Measurements from ENCODE around the gene TMPRSS15.

The TMPRSS15 gene

GRCh38 chr21:18334066-18334465 lies 69.5 kb downstream of the TMPRSS15 start:
- Mint-ChIP-seq H3K27ac (ENCODE audit: low read depth) (no peak overlapping the region), H3K4me3 (no peak overlapping the region), H3K9me3 (peaks cover 6% of the 10 kb centered on the region), H3K4me1 (no peaks in the 10 kb centered on the region), H3K27me3 (no peaks in the 10 kb centered on the region), H3K36me3 (ENCODE audit: insufficient read depth) (no peaks in the 10 kb centered on the region)
- ATAC-seq (replicated peaks; ENCODE audit: extremely low read depth, poor library complexity, severe bottlenecking) (no peak), DNase-seq (ENCODE audit: low spot score in 2 of 2) (no peak)

GRCh38 chr21:18318156-18318555 lies 85.4 kb downstream of the TMPRSS15 start:
- Mint-ChIP-seq H3K36me3 (ENCODE audit: insufficient read depth) (no peaks in the 10 kb centered on the region), H3K27me3 (no peaks in the 10 kb centered on the region), H3K27ac (ENCODE audit: low read depth) (no peak overlapping the region), H3K4me1 (no peaks in the 10 kb centered on the region), H3K9me3 (peaks cover 3% of the 10 kb centered on the region), H3K4me3 (no peak overlapping the region)
- no peak for ATAC-seq (replicated peaks; ENCODE audit: extremely low read depth, poor library complexity, severe bottlenecking)
- DNase-seq (ENCODE audit: low spot score in 2 of 2) = no peak

DNA sequence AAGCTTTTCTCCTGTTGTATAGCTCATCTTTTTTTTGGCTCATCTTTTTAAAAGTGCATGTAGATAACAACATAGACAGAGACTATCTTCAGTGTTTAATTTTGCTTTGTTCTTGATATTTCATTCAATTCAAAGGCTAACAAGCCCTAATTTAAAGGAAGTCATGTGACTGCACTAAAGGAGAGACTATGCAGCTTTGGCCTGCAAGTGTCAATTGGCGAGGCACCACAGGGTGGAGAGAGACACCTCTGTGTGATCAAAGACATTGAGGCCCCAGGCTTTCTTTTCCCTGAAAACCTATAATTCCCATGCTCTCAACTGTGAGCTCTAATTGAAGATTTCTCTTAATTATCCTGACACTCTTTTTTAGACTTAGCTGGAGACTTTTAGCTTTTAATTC lies 105.4 kb downstream of the TMPRSS15 start:
- no peak overlapping the region for H3K27ac Mint-ChIP-seq (ENCODE audit: low read depth)
- H3K27me3 Mint-ChIP-seq = no peaks in the 10 kb centered on the region
- H3K9me3 Mint-ChIP-seq = no peaks in the 10 kb centered on the region
- no peaks in the 10 kb centered on the region for H3K4me1 Mint-ChIP-seq
- no peaks in the 10 kb centered on the region for H3K36me3 Mint-ChIP-seq (ENCODE audit: insufficient read depth)
- DNase-seq (ENCODE audit: low spot score in 2 of 2) (no peak), ATAC-seq (replicated peaks; ENCODE audit: extremely low read depth, poor library complexity, severe bottlenecking) (no peak)
- no peak overlapping the region for H3K4me3 Mint-ChIP-seq

DNA sequence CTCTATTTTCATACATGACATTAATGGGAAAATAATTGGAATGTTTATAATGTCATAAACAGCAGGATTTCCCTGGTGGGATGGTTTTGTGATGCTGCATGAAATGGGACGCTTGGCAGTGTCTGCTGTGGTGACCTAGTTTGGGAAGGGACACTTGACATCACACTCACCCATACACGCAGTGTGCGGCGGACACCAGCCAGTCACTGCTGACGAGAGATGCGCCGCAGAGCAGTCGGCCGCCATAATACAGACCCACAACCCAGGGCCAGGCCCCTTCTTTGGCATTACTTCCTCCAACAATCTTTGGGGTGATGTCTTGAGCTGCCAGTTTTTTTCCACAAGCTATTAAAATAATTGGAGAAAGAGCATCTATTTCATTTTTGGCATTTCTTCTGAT lies 109.5 kb downstream of the TMPRSS15 start:
- Mint-ChIP-seq H3K4me1 (no peaks in the 10 kb centered on the region), H3K27me3 (no peaks in the 10 kb centered on the region), H3K27ac (ENCODE audit: low read depth) (no peak overlapping the region), H3K4me3 (no peak overlapping the region), H3K9me3 (no peaks in the 10 kb centered on the region), H3K36me3 (ENCODE audit: insufficient read depth) (no peaks in the 10 kb centered on the region)
- no peak for ATAC-seq (replicated peaks; ENCODE audit: extremely low read depth, poor library complexity, severe bottlenecking)
- no peak for DNase-seq (ENCODE audit: low spot score in 2 of 2)

DNA sequence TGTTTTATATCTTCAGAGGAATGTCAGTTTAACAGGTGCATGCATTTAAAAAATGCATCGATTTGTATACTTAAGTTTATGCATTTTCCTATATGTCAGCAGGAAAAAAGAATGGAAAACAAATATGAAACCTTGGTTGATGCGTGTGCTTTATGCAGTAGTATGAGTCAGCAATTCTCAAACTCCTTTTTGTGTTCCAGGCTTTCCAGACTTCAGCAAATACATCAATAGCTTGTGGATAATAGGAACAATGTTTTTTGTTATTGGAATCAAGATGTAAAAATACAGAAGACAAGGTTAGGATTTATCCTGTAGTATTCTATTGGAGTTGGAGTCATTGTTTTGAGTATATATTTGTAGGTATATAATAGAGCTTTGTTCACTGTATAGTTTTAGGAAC lies 113.7 kb downstream of the TMPRSS15 start:
- Mint-ChIP-seq H3K27ac (ENCODE audit: low read depth) (no peak overlapping the region), H3K9me3 (no peaks in the 10 kb centered on the region), H3K4me1 (no peaks in the 10 kb centered on the region), H3K4me3 (no peak overlapping the region), H3K27me3 (no peaks in the 10 kb centered on the region), H3K36me3 (ENCODE audit: insufficient read depth) (no peaks in the 10 kb centered on the region)
- ATAC-seq (replicated peaks; ENCODE audit: extremely low read depth, poor library complexity, severe bottlenecking) (no peak), DNase-seq (ENCODE audit: low spot score in 2 of 2) (no peak)

- no peak overlapping the region for H3K27ac Mint-ChIP-seq (ENCODE audit: low read depth)
- H3K27me3 Mint-ChIP-seq = no peaks in the 10 kb centered on the region
- H3K4me1 Mint-ChIP-seq = no peaks in the 10 kb centered on the region
- no peaks in the 10 kb centered on the region for H3K36me3 Mint-ChIP-seq (ENCODE audit: insufficient read depth)
- ATAC-seq (replicated peaks; ENCODE audit: extremely low read depth, poor library complexity, severe bottlenecking) (no peak), DNase-seq (ENCODE audit: low spot score in 2 of 2) (no peak)
- no peak overlapping the region for H3K4me3 Mint-ChIP-seq
- H3K9me3 Mint-ChIP-seq = peaks cover 4% of the 10 kb centered on the region
Observed at GRCh38 chr21:18285379-18285778, 118.2 kb downstream of the TMPRSS15 start.

- Mint-ChIP-seq H3K27me3 (no peaks in the 10 kb centered on the region), H3K4me1 (no peaks in the 10 kb centered on the region), H3K36me3 (ENCODE audit: insufficient read depth) (no peaks in the 10 kb centered on the region), H3K4me3 (no peak overlapping the region), H3K27ac (ENCODE audit: low read depth) (no peak overlapping the region), H3K9me3 (peaks cover 12% of the 10 kb centered on the region)
- DNase-seq (ENCODE audit: low spot score in 2 of 2) = no peak
- no peak for ATAC-seq (replicated peaks; ENCODE audit: extremely low read depth, poor library complexity, severe bottlenecking)
Observed at GRCh38 chr21:18275781-18276180, 127.8 kb downstream of the TMPRSS15 start.

- H3K27ac Mint-ChIP-seq (ENCODE audit: low read depth) = no peak overlapping the region
- H3K27me3 Mint-ChIP-seq = no peaks in the 10 kb centered on the region
- ATAC-seq (replicated peaks; ENCODE audit: extremely low read depth, poor library complexity, severe bottlenecking) = no peak
- DNase-seq (ENCODE audit: low spot score in 2 of 2) = no peak
- H3K4me1 Mint-ChIP-seq = no peaks in the 10 kb centered on the region
- H3K4me3 Mint-ChIP-seq = no peak overlapping the region
- H3K36me3 Mint-ChIP-seq (ENCODE audit: insufficient read depth) = no peaks in the 10 kb centered on the region
- peaks cover 6% of the 10 kb centered on the region for H3K9me3 Mint-ChIP-seq
Observed at GRCh38 chr21:18274370-18274769, 129.2 kb downstream of the TMPRSS15 start.

DNA sequence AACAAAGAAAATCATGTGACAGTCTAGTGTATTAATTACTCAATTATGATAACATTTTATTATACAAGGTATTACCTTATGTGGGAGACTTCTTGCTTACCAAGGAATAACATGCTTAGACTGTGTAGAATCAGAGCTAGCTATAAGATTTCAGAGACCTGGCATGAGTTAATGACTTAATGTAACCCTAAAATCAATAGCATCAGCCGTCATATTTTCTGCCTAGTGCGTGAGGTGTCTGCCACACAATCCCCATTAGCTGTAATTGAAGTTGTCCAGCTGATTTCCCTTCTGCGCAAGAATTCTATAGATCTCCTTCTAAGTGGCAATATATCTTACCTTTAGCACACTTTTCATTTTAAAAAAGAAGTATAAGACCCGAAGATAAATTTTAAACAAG lies 130.2 kb downstream of the TMPRSS15 start:
- peaks cover 6% of the 10 kb centered on the region for H3K9me3 Mint-ChIP-seq
- no peak overlapping the region for H3K27ac Mint-ChIP-seq (ENCODE audit: low read depth)
- no peaks in the 10 kb centered on the region for H3K36me3 Mint-ChIP-seq (ENCODE audit: insufficient read depth)
- DNase-seq (ENCODE audit: low spot score in 2 of 2) (no peak), ATAC-seq (replicated peaks; ENCODE audit: extremely low read depth, poor library complexity, severe bottlenecking) (no peak)
- H3K27me3 Mint-ChIP-seq = no peaks in the 10 kb centered on the region
- no peaks in the 10 kb centered on the region for H3K4me1 Mint-ChIP-seq
- no peak overlapping the region for H3K4me3 Mint-ChIP-seq

DNA sequence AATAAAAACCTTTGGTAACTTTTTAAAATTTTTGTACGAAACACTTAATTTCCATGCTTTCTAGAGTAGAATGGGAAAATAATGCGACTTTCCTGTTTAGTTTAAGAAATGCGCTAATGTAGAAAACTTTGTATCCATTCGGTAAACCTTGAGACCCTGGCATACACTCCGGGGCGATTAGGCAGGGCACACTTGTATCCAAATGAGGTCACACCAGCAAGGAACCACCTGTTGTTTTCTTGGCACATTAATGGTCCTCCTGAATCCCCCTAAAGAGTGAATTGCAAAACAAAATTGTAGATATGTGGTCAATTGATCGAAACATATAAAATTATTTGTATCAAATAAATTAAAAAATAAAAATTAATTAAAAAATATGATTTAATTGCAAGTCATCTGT lies 133.7 kb downstream of the TMPRSS15 start:
- no peaks in the 10 kb centered on the region for H3K27me3 Mint-ChIP-seq
- DNase-seq (ENCODE audit: low spot score in 2 of 2) = no peak
- H3K4me3 Mint-ChIP-seq = no peak overlapping the region
- H3K9me3 Mint-ChIP-seq = peaks cover 5% of the 10 kb centered on the region
- no peak for ATAC-seq (replicated peaks; ENCODE audit: extremely low read depth, poor library complexity, severe bottlenecking)
- H3K36me3 Mint-ChIP-seq (ENCODE audit: insufficient read depth) = no peaks in the 10 kb centered on the region
- H3K4me1 Mint-ChIP-seq = no peaks in the 10 kb centered on the region
- no peak overlapping the region for H3K27ac Mint-ChIP-seq (ENCODE audit: low read depth)

DNA sequence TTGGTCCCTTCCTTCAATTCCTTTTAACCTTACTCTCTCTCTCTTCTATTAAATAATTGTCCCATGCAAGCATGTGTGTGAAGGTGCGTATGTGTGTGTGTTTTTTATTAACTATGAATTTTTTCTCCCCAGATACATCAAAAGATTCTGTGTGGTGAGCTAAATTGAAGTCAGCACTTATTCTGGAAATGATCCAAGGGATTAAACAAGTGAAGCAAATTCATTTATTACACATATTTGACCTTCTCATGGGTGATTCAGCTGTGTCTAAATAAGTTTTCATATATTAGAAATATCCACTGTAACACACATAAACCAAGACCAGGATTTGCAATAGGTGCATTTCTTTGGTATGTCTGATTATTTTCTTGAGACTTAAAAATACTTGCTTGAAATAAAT lies 134.7 kb downstream of the TMPRSS15 start:
- Mint-ChIP-seq H3K36me3 (ENCODE audit: insufficient read depth) (no peaks in the 10 kb centered on the region), H3K4me1 (no peaks in the 10 kb centered on the region), H3K27me3 (no peaks in the 10 kb centered on the region), H3K4me3 (no peak overlapping the region), H3K27ac (ENCODE audit: low read depth) (no peak overlapping the region), H3K9me3 (peaks cover 5% of the 10 kb centered on the region)
- ATAC-seq (replicated peaks; ENCODE audit: extremely low read depth, poor library complexity, severe bottlenecking) (no peak), DNase-seq (ENCODE audit: low spot score in 2 of 2) (no peak)

DNA sequence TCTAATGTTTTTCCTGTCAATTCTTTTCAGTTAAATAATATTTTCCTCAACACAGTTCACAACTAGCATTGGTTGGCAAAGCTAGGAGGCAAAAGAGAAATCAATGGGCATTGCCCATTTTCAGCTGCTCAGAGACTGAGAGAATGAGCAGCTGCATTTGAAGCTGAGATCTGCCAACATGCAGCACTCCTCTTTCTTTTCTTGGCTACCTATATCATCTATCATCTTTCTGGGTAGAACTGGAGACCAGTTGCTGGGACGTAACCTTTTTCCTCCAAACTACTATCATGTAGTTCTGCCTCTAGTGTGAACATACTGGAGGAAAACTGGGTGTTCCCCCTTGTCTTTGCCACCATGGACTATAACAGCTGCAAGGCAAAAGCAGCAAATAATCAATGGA lies 136.1 kb downstream of the TMPRSS15 start:
- peaks cover 5% of the 10 kb centered on the region for H3K9me3 Mint-ChIP-seq
- no peak overlapping the region for H3K27ac Mint-ChIP-seq (ENCODE audit: low read depth)
- ATAC-seq (replicated peaks; ENCODE audit: extremely low read depth, poor library complexity, severe bottlenecking) = no peak
- no peak for DNase-seq (ENCODE audit: low spot score in 2 of 2)
- H3K36me3 Mint-ChIP-seq (ENCODE audit: insufficient read depth) = no peaks in the 10 kb centered on the region
- H3K4me3 Mint-ChIP-seq = no peak overlapping the region
- H3K4me1 Mint-ChIP-seq = no peaks in the 10 kb centered on the region
- no peaks in the 10 kb centered on the region for H3K27me3 Mint-ChIP-seq

DNA sequence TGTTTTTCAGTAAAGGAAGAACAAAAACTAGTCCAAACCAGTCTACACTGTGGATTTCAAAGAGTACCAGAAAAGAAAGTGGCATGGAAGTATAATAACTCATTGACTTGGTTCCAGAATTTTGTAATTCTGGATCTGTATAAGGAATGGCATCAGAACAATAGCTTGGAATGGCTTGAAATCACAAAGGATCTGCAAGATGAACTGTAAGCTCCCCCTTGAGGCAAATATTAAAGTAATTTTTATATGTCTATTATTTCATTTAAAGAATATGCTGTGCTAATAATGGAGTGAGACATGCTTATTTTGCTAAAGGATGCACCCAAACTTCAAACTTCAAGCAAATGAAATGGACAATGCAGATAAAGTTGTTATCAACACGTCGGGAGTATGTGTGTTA lies 137.6 kb downstream of the TMPRSS15 start:
- no peaks in the 10 kb centered on the region for H3K36me3 Mint-ChIP-seq (ENCODE audit: insufficient read depth)
- H3K4me3 Mint-ChIP-seq = no peak overlapping the region
- H3K9me3 Mint-ChIP-seq = peaks cover 5% of the 10 kb centered on the region
- no peak overlapping the region for H3K27ac Mint-ChIP-seq (ENCODE audit: low read depth)
- no peaks in the 10 kb centered on the region for H3K4me1 Mint-ChIP-seq
- no peak for ATAC-seq (replicated peaks; ENCODE audit: extremely low read depth, poor library complexity, severe bottlenecking)
- no peaks in the 10 kb centered on the region for H3K27me3 Mint-ChIP-seq
- no peak for DNase-seq (ENCODE audit: low spot score in 2 of 2)

- H3K27ac Mint-ChIP-seq (ENCODE audit: low read depth) = no peak overlapping the region
- H3K4me3 Mint-ChIP-seq = no peak overlapping the region
- ATAC-seq (replicated peaks; ENCODE audit: extremely low read depth, poor library complexity, severe bottlenecking) = no peak
Observed at GRCh38 chr21:18253799-18254198, 149.8 kb downstream of the TMPRSS15 start.

More at GRCh38 chr21:18253799-18254198, 149.8 kb downstream of the TMPRSS15 start:
- Mint-ChIP-seq H3K9me3 (no peaks in the 10 kb centered on the region), H3K36me3 (ENCODE audit: insufficient read depth) (no peaks in the 10 kb centered on the region), H3K27me3 (no peaks in the 10 kb centered on the region), H3K4me1 (no peaks in the 10 kb centered on the region)
- no peak for DNase-seq (ENCODE audit: low spot score in 2 of 2)
